Spinal cord (tissue), 10 donors: ENCODE measurements around the gene GPR162. TPM values are rescaled to one million over a fixed set of nuclear protein-coding genes. Genes with fewer than 3 reads are reported as not detected.

Experiments
- DNase-seq, 6 donors: peaks; one replicate each; pipeline versions ENCODE4 v3.0.0 to v3.0.0-alpha.2; 2013 to 2015; ENCODE audit warnings: low spot score in 6 of 6, low read depth in 4 of 6
- H3K27ac ChIP-seq: one replicate; pipeline ENCODE4 v1.5.1; 2013; ENCODE audit warnings: low read depth, low read length, control low read depth
- H3K27me3 ChIP-seq: one replicate; pipeline ENCODE4 v1.6.1; 2013; ENCODE audit warnings: low read length; ENCODE audit not compliant: control insufficient read depth, insufficient read depth
- H3K36me3 ChIP-seq: one replicate; pipeline ENCODE4 v1.6.1; 2013; ENCODE audit warnings: low read length; ENCODE audit not compliant: control insufficient read depth, insufficient read depth
- H3K4me1 ChIP-seq: one replicate; pipeline ENCODE4 v1.6.1; 2013; ENCODE audit warnings: low read length; ENCODE audit not compliant: control insufficient read depth, insufficient read depth
- H3K4me3 ChIP-seq: one replicate; pipeline ENCODE4 v1.5.1; 2013; ENCODE audit warnings: low read depth, low read length, control low read depth
- H3K9me3 ChIP-seq: one replicate; pipeline ENCODE4 v1.6.1; 2013; ENCODE audit warnings: low read length; ENCODE audit not compliant: control insufficient read depth, insufficient read depth
- WGBS: methylation state at CpG from one replicate; pipeline ENCODE4 v1.1.5; 2013; ENCODE audit warnings: missing lambda C conversion rate; ENCODE audit not compliant: insufficient coverage; 5-methylcytosine and 5-hydroxymethylcytosine counted together
- polyA plus RNA-seq, 2 donors: library from polyadenylated mRNA; unstranded; fragments of 120-200 nt; gene quantifications; one replicate each; pipeline ENCODE4 v1.2.1, GENCODE V29; 2013; ENCODE audit not compliant: insufficient read length in 2 of 2
- total RNA-seq, 2 donors: library from RNA; depleted of rRNA in 1 of 2; stranded (reverse); fragments of 120-200 nt in 1 of 2; fragments of >200 nt in 1 of 2; gene quantifications; one replicate each; pipeline versions ENCODE4 v1.2.3 to v1.2.4, GENCODE V29; 2013 to 2014
- donor health status: healthy.

GPR162 gene
- total and polyA plus RNA-seq, 4 donors = 43.4 to 128 (median 83.5) TPM

DNA sequence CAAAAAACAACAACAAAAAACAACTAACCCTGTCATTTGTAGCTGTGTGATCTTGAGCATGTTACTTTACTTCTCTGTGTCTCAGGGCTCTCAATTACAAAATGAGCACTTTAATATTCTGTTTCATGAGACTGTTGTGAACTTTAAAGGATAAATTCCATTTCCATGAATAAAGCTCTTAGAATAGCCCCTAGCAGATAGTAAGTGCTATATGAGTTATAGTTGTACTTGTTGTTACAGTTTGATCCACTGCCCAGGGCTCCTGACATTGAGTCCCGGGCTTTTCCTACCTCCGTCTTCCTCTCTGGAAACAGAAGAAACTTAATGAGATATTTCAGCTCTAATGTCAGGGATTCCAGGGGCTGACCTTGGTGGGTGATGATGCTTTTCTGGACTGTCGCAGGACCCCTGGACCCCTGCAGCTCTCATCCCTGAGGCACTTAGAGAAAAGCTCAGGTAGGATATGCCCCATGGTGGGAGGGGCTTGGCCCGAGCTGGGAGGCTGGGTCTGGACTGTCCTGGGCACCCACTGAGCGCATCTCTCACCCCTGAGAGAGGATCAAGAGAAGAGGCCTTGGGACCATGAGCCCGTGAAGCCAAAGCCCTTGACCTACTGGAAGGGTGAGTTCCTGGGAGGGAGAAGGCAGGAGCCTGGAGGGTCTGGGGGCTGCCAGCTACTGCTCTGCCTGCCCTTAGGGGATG is 11.7 kb downstream of the GPR162 start:
- Histone ChIP-seq H3K4me3 (no peak overlapping the region), H3K9me3 (no peaks in the 10 kb centered on the region), H3K27ac (no peak overlapping the region), H3K36me3 (peaks cover 68% of the 10 kb centered on the region), H3K4me1 (peaks cover 19% of the 10 kb centered on the region), H3K27me3 (no peaks in the 10 kb centered on the region)
- no peak for DNase-seq
- WGBS = 95% methylated on average over 4 of the region's 6 CpGs

DNA sequence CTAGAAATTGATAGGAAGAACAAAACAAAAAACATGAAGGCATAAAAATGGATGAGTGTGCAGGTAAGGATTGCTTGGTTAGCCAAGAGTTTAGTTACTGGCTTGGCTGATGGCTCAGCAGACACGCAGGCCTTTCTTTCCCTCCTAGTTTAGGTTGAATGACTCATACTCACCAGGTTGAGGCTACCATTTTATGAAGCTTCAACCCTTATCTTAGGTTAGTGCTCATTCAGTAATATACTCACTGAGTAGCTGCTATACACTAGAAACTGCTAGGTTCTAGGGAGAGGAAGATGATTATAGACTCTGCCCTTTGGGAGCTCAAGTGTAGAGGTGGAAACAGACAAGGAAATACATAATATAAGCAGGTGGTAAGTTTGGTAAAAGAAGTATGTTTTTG is 12.6 kb downstream of the GPR162 start:
- no CpG with 5 or more reads among the region's 1 CpG for WGBS

DNA sequence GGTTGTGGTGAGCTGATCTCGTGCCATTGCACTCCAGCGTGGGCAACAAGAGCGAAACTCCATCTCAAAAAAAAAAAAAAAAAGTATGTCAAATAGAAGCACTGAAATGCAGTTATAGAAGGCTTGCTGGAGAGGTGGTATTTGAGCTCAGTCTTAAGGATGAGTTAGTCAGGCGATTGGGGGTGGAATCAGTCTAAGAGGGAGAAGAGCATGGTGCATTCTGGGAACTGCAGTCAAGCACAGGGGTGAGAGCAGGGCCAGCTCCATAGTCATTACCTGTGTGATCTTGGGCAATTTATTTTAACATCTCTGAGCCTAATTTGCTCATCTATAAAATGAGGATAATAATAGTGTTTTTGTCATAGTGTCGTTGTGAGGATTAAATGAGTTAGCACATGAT is 13.3 kb downstream of the GPR162 start:
- H3K27me3 ChIP-seq = no peaks in the 10 kb centered on the region
- no peak overlapping the region for H3K4me3 ChIP-seq
- H3K36me3 ChIP-seq = peaks cover 79% of the 10 kb centered on the region
- no peak overlapping the region for H3K27ac ChIP-seq
- WGBS = 62% methylated on average over 1 of the region's 5 CpGs
- peaks cover 12% of the 10 kb centered on the region for H3K4me1 ChIP-seq
- no peaks in the 10 kb centered on the region for H3K9me3 ChIP-seq
- no peak for DNase-seq

More for the DNA sequence above, 12.6 kb downstream of the GPR162 start:
- Histone ChIP-seq H3K27me3 (no peaks in the 10 kb centered on the region), H3K27ac (no peak overlapping the region), H3K4me1 (peaks cover 14% of the 10 kb centered on the region), H3K4me3 (no peak overlapping the region), H3K9me3 (no peaks in the 10 kb centered on the region), H3K36me3 (peaks cover 77% of the 10 kb centered on the region)
- no peak for DNase-seq

DNA sequence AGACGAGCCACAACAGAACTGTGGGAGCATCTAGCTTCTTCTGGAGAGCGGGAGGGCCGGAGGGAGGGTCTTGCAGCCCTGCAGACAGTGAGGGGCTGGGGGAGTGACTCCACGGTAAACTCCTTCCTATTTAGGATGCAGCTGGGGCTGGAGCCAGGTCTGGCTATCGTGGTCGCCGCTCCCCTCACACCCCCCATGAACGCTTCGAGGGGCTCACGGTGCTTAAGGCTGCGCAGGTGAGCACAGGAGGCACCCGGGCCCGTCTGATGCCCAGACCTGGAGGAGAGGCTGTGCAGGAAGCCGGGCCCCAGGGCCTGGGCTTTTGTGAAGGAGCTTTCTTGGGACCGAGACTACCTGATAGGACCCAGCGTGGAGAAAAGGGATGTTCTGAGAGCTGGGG is 15.2 kb downstream of the GPR162 start:
- 77% methylated on average over 16 of the region's 16 CpGs for WGBS
- H3K4me3 ChIP-seq = no peak overlapping the region

DNA sequence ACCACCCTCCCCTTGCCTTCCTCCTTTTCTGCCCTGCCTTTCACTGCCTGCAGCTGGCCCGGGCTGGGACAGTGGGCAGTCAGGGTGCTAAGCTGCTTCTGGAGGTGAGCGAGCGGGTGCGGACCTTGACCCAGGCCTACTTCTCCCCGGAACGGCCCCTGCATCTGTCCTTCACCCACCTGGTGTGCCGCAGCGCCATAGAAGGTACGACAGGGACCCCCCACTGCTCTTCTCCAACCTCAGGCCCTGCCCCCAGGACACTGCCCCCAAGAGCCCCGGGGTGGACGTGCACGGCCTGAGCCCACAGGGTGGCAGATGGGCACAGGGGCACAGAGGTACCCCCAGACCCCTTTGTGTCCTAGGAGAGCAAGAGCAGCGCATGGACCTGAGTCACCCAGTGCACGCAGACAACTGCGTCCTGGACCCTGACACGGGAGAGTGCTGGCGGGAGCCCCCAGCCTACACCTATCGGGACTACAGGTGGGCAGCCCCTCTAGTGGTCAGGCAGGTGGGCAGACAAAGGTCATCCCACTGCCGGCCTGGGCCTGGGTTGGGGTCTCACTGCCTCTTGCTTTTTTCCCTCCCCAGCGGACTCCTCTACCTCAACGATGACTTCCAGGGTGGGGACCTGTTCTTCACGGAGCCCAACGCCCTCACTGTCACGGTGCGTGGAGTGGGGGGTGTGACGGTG is 15.9 kb downstream of the GPR162 start:
- DNase-seq = no peak
- peaks cover 75% of the 10 kb centered on the region for H3K36me3 ChIP-seq
- no peaks in the 10 kb centered on the region for H3K27me3 ChIP-seq
- peaks cover 4% of the 10 kb centered on the region for H3K4me1 ChIP-seq
- no peak overlapping the region for H3K27ac ChIP-seq
- 89% methylated on average over 22 of the region's 26 CpGs for WGBS
- H3K9me3 ChIP-seq = no peaks in the 10 kb centered on the region
- H3K4me3 ChIP-seq = no peak overlapping the region

More for the DNA sequence above, 15.2 kb downstream of the GPR162 start:
- DNase-seq = no peak
- H3K4me1 ChIP-seq = peaks cover 4% of the 10 kb centered on the region
- H3K36me3 ChIP-seq = peaks cover 77% of the 10 kb centered on the region
- no peaks in the 10 kb centered on the region for H3K9me3 ChIP-seq
- no peak overlapping the region for H3K27ac ChIP-seq
- no peaks in the 10 kb centered on the region for H3K27me3 ChIP-seq

DNA sequence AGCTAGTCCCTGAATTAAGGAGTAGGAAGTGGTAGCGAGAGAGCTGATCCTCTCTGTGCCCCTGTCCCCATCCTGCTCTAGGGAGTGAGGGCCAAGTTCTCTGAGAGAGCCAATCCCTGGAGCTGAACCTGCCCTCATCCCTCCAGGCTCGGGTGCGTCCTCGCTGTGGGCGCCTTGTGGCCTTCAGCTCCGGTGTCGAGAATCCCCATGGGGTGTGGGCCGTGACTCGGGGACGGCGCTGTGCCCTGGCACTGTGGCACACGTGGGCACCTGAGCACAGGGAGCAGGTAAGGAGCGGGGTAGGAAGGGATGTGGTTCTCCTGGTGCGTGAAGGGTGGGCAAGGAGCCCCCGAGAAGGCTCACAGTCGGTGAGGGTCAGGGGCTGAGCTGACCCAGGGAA is 17.2 kb downstream of the GPR162 start:
- 97% methylated on average over 14 of the region's 16 CpGs for WGBS
- DNase-seq = no peak
- Histone ChIP-seq H3K4me1 (peaks cover 8% of the 10 kb centered on the region), H3K36me3 (peaks cover 80% of the 10 kb centered on the region), H3K27ac (no peak overlapping the region), H3K9me3 (no peaks in the 10 kb centered on the region), H3K4me3 (no peak overlapping the region), H3K27me3 (no peaks in the 10 kb centered on the region)

DNA sequence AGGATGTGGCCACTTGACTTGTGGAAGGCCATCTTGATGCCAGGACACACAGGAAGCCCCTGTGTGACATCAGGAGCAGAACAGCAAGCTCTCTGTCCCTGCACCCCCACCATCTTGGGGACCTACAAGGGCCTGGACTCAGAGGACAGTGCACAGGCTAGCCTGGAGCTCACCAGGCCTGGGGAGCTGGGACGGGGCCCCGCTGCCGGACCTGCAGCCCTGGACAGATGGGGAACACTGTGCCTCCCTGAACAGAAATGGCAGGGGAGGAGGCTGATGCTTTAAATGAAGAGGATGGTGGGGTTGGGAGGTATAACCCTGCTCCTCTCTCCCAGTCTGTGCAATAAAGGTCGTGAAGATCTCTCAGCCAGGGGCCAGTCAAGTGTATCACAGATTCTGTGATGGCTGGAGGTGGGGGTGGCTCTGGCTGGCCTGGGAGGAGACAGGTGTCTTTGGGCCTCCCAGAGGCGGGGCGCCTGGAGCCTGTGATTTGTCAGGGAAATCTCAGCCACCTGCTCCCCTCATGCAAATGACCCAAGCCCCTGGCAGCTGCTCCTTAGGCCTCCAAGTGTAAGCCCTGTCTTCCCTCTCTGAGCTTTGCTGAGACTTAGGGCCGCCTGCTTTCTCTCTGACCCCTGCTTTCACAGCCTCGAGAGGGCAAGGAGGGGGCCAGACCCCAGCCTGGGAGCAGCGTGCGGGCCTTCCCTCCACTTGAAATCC is 18.0 kb downstream of the GPR162 start:
- Histone ChIP-seq H3K36me3 (peaks cover 82% of the 10 kb centered on the region), H3K4me3 (no peak overlapping the region), H3K27me3 (no peaks in the 10 kb centered on the region), H3K27ac (no peak overlapping the region), H3K4me1 (peaks cover 8% of the 10 kb centered on the region), H3K9me3 (no peaks in the 10 kb centered on the region)
- 65% methylated on average over 7 of the region's 10 CpGs for WGBS
- peak in 1 of 6 donors; percentile 55 for DNase-seq

DNA sequence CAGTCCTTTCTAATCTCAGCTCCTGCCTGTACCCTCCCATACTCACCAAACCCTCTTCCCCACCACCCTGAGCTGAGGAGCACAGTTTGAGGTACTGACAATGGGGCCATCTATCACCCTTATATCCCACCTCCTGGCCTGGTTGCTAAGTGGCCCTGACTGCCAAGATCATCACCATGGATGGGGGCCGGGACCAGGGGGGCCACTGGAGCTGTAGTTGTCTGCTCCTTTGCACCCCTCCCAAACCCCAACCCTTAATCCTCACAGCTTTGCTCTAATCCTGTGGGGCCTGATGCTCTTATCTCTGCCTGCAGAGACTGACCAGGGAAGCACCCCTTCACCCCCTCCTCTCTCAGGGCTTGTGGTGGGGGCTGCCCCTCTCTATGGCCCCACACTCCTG is 18.7 kb downstream of the GPR162 start:
- H3K4me1 ChIP-seq = peaks cover 8% of the 10 kb centered on the region
- WGBS = 0% methylated on average over 1 of the region's 1 CpG
- H3K4me3 ChIP-seq = no peak overlapping the region
- no peak overlapping the region for H3K27ac ChIP-seq
- peaks cover 86% of the 10 kb centered on the region for H3K36me3 ChIP-seq
- no peaks in the 10 kb centered on the region for H3K9me3 ChIP-seq
- no peaks in the 10 kb centered on the region for H3K27me3 ChIP-seq
- no peak for DNase-seq

DNA sequence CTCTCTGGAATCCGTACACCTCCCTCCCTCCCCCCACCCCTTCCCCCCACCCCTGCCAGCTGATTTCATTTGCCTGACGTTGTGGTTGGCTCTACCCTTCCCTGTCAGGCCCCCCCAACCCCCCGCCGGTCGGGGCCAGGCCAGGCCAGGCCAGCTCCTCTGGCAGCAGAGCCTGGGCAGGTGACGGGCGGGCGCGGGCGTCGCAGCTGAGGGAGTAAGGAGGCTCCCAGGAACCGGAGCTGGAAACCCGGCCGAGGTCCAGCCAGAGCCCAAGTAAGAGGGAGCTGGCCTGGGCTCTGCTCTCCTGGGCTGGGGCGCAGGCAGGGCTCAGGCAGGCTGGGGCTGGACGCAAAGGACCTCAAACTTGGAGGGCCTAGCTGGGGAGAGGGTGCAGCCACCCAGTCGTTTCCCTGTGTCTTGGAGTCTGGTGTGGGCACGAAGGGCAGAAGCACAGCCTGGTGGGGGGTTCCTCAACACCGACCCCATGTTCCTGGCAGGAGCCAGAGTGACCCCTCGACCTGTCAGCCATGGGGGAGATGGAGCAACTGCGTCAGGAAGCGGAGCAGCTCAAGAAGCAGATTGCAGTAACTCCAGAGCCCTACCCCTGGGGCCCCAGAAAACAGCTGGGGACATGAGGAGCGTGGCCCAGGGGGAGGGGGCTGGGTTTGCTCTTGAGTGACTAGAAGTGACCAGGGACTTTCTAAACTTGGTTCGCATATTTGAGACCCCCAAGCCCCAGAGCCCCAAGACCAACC is 19.3 kb downstream of the GPR162 start, which contains the start of gene GNB3:
Gene GNB3, plus strand, starts transcription at position 165 of the 755 bp plus-strand sequence. Its CDS starts 363 bp downstream, at position 528.
- H3K36me3 ChIP-seq = peaks cover 89% of the 10 kb centered on the region
- H3K4me1 ChIP-seq = peaks cover 8% of the 10 kb centered on the region
- H3K27me3 ChIP-seq = no peaks in the 10 kb centered on the region
- H3K9me3 ChIP-seq = no peaks in the 10 kb centered on the region
- no peak for DNase-seq
- WGBS = 50% methylated on average over 21 of the region's 24 CpGs
- H3K4me3 ChIP-seq = no peak within 1 kb of the TSS
- H3K27ac ChIP-seq = no peak within 1 kb of the TSS
